Regular cardiac myocyte (primary cell): ENCODE results near the gene CARM1. TPM values are rescaled to one million over a fixed set of nuclear protein-coding genes. Genes with fewer than 3 reads are reported as not detected.

Source experiments
- total RNA-seq: library from RNA; depleted of rRNA; stranded (reverse); fragments of >200 nt; gene quantifications from 2 replicates; pipeline ENCODE4 v1.2.3, GENCODE V29; 2014

Gene CARM1
- 13.0 and 28.0 TPM in 2 replicates for total RNA-seq

DNA sequence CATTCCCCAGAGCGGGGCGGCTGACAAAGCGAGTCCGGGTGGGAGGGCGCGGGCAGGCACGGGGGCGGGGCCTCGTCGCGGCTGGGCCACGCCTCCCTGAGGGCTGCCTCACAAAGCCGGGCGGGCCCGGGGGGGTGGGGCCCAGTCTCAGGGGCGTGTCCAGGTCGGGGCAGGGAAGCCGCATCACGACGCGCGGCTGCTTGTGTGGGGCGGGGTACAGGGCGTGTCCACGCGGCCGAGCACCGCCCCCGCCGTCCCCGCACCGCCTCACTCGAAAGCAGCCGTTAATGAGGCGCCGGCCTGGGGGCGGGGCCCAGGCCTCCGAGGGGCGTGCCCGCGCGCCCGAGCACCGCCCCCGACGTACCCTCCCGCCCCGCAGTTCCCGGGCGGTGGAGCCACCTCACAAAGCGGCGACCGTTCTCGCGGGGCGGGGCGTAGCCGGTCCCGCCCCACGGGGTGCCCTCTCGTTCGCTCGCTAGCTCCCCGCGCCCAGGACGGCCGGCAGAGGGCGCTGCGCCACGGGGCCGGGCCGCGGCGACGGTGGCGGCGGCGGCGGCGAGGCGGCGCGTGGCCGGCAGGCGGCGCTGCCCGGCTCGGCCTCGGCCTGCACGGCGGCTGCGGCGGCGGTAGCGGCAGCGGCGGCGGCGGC lies at the start of gene CARM1:
CARM1 (plus strand) TSS at position 599 of the 649 bp plus-strand sequence. CDS start 150 bp downstream, outside the sequence.

DNA sequence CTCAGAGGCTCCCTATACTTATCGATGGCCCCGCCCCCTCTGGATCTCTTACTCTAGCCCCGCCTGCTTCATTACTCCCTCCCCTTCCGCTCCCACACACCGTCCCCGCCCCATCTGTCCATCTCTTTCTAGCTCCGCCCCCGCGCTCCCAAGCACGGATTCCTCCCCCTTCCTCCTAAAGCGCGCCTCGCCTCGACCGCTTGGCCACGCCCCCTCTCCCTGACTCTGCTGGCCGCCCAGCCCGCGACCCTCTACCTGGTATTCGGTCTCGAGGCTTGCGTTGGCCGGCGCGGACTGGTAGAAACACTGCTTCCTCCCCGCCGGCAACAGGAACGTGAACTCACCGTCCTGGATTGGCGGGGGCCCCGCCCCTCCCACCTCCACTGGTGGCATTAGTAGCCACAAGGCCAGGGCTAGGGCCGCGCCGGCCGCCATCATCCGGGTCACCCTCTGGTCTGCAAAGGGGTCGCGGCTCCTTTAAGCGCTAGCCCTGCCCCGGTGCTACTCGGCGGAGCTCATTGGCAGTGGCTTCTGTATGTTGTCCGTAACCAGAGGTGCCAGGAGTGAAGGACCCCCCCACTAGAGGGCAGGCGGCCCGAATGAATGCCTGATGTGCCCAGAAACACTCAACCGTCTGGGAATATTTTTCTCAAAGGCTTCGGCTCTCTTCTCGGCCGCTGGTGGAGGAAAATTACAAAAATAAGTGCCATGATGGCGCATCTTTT lies 35.4 kb upstream of the CARM1 start, which contains the start of gene TMED1:
TMED1 (minus strand) TSS at position 459 of the 725 bp plus-strand sequence; CDS start at position 438, 21 bp downstream.

DNA sequence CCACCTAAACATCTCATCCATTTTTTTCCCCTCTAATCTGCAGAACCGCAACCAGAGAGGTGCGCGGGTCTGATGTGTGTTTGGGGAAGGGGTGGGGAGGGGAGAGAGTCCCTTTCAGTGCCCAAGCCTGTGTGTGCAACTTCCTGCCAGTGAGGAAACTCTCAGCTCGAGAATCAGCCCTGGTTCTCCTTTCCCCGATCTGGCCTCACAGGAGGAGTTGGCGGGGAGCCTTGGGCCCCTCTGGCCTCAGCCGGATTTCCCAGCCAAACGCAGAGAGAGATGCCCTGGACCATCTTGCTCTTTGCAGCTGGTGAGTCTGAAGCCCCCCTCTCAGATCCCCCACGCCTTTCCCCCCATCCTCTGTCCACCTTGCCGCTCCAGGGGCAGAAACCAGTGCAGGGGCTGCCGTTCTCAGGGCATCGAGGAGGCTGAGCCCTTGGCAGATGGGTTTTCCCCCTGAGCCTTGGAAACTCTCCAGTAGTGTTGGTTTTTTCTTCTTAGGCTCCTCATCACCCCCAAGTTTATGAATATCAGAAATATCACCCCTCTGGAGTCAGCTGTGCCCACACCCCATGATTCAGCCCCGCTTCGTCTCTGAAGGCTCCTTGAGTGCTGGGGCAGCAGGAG lies 23.0 kb upstream of the CARM1 start, which contains the start of gene C19orf38:
C19orf38 (plus strand) TSS at position 186 of the 627 bp plus-strand sequence; CDS start at position 280, 94 bp downstream.

DNA sequence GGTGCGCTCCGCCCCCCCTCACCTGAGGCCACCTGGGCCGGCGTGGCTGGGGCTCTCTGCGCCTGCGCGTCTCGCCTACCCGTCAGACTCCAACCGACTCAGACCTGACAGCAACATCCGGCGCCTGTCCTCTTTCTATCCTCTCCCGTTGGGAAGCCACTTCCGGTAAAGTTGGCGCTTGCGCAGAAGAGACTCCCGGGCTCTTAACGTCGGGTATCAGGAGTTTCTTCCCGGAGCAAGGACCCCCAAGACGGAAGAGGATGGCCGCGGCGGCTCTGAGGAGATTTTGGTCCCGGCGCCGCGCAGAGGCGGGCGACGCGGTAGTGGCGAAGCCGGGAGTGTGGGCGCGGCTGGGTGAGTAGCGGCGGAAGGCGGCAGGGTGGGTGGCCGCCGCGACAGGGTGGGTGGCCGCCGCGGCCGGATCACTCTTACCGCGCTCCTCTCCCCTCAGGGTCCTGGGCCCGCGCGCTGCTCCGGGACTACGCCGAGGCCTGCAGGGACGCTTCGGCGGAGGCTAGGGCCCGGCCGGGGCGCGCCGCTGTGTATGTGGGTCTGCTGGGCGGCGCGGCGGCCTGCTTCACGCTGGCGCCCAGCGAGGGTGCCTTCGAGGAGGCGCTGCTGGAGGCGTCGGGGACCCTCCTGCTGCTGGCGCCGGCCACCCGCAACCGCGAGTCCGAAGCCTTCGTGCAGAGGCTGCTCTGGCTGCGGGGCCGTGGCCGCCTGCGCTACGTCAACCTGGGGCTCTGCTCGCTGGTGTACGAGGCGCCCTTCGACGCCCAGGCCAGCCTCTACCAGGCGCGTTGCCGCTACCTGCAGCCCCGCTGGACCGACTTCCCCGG lies 57.4 kb downstream of the CARM1 start, which contains the start of the genes TIMM29 and YIPF2:
TIMM29 (plus strand) TSS at position 249 of the 839 bp plus-strand sequence; CDS start at position 261, 12 bp downstream.
YIPF2 (minus strand) TSS at position 77 of the 839 bp plus-strand sequence. CDS start 229 bp downstream, outside the sequence.

DNA sequence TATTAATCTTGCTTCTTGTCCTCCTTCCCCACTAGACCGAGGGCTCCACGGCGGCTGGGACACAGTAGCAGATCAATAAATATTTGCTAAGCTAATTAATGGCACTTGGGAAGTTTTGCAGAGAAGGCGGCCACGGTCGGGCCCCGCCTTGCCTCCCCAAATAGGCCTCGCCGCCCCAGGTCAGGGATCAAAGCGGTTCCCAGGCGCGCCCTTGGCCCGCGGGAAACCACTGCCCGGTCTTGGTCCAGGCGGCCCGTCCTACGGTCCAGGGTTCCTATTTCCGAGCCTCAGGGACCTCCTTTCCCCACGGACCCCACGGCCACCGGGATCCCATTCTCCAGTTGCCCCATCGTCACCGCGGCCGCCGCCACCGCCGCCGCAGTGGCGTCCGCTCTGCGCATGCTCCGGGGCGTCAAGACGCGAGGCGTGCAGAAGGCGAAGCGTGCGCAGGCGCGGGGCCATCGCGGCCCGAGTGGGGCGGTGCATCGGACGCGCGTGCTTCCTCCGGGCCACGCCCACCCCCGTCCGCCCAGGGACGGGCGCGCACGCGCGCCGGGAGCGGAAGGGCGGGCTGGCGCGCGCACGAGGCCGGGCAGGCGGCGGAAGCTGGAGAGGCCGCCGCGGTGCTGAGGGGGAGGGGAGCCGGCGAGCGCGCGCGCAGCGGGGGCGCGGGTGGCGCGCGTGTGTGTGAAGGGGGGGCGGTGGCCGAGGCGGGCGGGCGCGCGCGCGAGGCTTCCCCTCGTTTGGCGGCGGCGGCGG lies 89.1 kb downstream of the CARM1 start, which contains the start of gene SMARCA4:
SMARCA4 (plus strand) TSS at position 717 of the 759 bp plus-strand sequence. CDS start 23,122 bp downstream, outside the sequence.

Other genes starting within 250 kb of the CARM1 start
- gene SLC44A2, start 246.0 kb upstream of the CARM1 start, total RNA-seq = 22.6 and 27.4 TPM in 2 replicates
- 53.0 and 125 TPM in 2 replicates for gene ILF3, start 217.2 kb upstream of the CARM1 start, total RNA-seq
- gene QTRT1, start 170.1 kb upstream of the CARM1 start, total RNA-seq = 23.4 and 35.5 TPM in 2 replicates
- 78.6 and 91.4 TPM in 2 replicates for gene DNM2, start 153.5 kb upstream of the CARM1 start, total RNA-seq
- 55.4 and 61.4 TPM in 2 replicates for gene TMED1, start 35.3 kb upstream of the CARM1 start, total RNA-seq
- gene C19orf38, start 23.1 kb upstream of the CARM1 start, total RNA-seq = 0.58 and 2.3 TPM in 2 replicates
- 145 and 146 TPM in 2 replicates for gene YIPF2, start 57.1 kb downstream of the CARM1 start, total RNA-seq
- gene TIMM29, start 57.3 kb downstream of the CARM1 start, total RNA-seq = 29.3 and 41.4 TPM in 2 replicates
- gene SMARCA4, start 89.5 kb downstream of the CARM1 start, total RNA-seq = 36.4 and 75.9 TPM in 2 replicates
- gene LDLR, start 217.9 kb downstream of the CARM1 start, total RNA-seq = 71.0 and 91.4 TPM in 2 replicates